Measurements from ENCODE around the gene KIRREL3.

DNA sequence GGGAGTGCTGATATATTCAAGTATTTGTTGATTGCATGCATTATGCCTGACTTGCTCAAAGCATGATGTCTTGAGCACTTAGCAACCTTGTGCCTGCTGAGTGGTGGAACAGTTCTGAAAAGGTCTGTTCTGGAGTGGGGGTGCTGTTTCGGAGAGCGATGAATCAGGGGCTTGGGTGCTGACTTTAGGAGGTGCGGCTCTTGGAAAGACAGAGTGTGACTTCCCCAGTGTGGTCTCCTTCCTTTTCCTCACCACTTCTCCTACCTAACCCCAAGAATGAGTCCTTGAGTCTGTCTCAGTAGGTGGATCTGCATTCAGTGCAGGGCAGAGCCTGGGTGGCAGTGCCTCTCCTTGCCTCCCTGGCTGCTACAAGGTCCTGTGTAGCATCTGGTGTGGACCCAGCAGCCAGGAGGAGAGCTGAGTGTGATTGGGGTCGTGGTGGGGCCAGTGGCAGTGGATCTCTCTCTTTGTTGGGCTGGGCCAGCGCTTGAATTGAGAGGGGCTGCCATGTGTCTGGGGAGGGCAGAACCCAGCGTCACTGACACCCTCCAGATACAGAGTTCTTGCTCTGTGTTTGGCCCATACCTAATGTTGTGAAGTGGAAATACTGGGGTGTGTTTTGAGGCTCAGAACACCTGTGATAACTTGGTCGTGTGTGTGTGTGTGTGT is 609.1 kb downstream of the KIRREL3 start:
- TF ChIP-seq CTCF (IDR thresholded peaks at IDR 0.05) (no peak), EZH2phosphoT487 (IDR thresholded peaks at IDR 0.05; ENCODE audit: borderline replicate concordance, low read depth) (no peak), MAX (IDR thresholded peaks at IDR 0.05; ENCODE audit: low read depth) (no peak), TAF1 (IDR thresholded peaks at IDR 0.05; ENCODE audit: borderline replicate concordance, low read depth, low read length) (no peak), POLR2AphosphoS5 (IDR thresholded peaks at IDR 0.05; ENCODE audit: low read depth, low read length) (no peak), YY1 (IDR thresholded peaks at IDR 0.05; ENCODE audit: low read depth) (no peak), ELF1 (IDR thresholded peaks at IDR 0.05) (no peak), FOXJ3 (CRISPR knock-in tag; IDR thresholded peaks at IDR 0.05) (no peak), JUND (IDR thresholded peaks at IDR 0.05) (no peak), GABPA (IDR thresholded peaks at IDR 0.05; ENCODE audit: low read depth) (no peak)

Data from SK-N-SH (cell line).